IMR-90 (cell line): Measurements from ENCODE around the gene ZNF358. TPM values are rescaled to one million over a fixed set of nuclear protein-coding genes. Genes with fewer than 3 reads are reported as not detected.

Experiments used
- microRNA-seq, 2 experiments: library from miRNA; stranded (forward) in 1 of 2; unstranded in 1 of 2; fragments of 10-50 nt in 1 of 2; fragments of <30 nt in 1 of 2; gene quantifications in 1 of 2; microRNA quantifications in 1 of 2; one replicate each; pipeline versions ENCODE3 to v1.1.0; 2013 to 2020; ENCODE audit not compliant: insufficient read depth in 1 of 2, insufficient read length in 1 of 2, unreplicated experiment in 1 of 2
- polyA plus RNA-seq, 3 experiments: library from polyadenylated mRNA; depleted of rRNA; stranded (reverse); fragments of >200 nt; gene quantifications; 2 replicates each; pipeline ENCODE4 v1.2.3, GENCODE V29; 2012; ENCODE audit warnings: low replicate concordance in 1 of 3
- small RNA-seq, 5 experiments: library from RNA; depleted of rRNA; stranded (forward); fragments of <200 nt; gene quantifications; one replicate each; pipeline ENCODE3, GENCODE V24; 2012
- total RNA-seq: library from RNA; depleted of rRNA; stranded (reverse); fragments of >200 nt; gene quantifications from 2 replicates; pipeline ENCODE4 v1.2.3, GENCODE V29; 2012; rRNA removed

The ZNF358 gene
- total and polyA plus RNA-seq, 2 of the 4 experiments (the other 2 are of a cell fraction) = 5.4 to 30.7 TPM

Small RNAs within 50 kb of the gene (microRNA-seq; reads per million reads assigned to microRNA genes)
- not detected for gene AC008878.2 (ENCODE audit: insufficient read depth, insufficient read length)

Small RNAs within 50 kb of the gene (small RNA-seq; reads per million reads assigned to genes)
- 0 reads per million in 5 experiments for gene AC008878.2

Other genes starting within 250 kb of the ZNF358 start
- gene INSR, start 221.7 kb upstream of the ZNF358 start, total RNA-seq = 7.9 and 8.3 TPM in 2 replicates
- 2.7 and 2.8 TPM in 2 replicates for gene INSR, start 221.7 kb upstream of the ZNF358 start, polyA plus RNA-seq (2012; rRNA removed)
- gene ARHGEF18, start 167.2 kb upstream of the ZNF358 start, total RNA-seq = 12.4 and 14.2 TPM in 2 replicates
- 11.6 and 13.7 TPM in 2 replicates for gene ARHGEF18, start 167.2 kb upstream of the ZNF358 start, polyA plus RNA-seq (2012; rRNA removed)
- 0.72 and 1.1 TPM in 2 replicates for gene PEX11G, start 27.1 kb upstream of the ZNF358 start, total RNA-seq
- 1.7 and 1.9 TPM in 2 replicates for gene PEX11G, start 27.1 kb upstream of the ZNF358 start, polyA plus RNA-seq (2012; rRNA removed)
- 2.5 and 3.4 TPM in 2 replicates for gene MCOLN1, start 6.5 kb downstream of the ZNF358 start, total RNA-seq
- 19.6 and 24.3 TPM in 2 replicates for gene MCOLN1, start 6.5 kb downstream of the ZNF358 start, polyA plus RNA-seq (2012; rRNA removed)
- gene PNPLA6, start 19.6 kb downstream of the ZNF358 start, total RNA-seq = 17.9 and 20.0 TPM in 2 replicates
- 52.7 and 55.6 TPM in 2 replicates for gene PNPLA6, start 19.6 kb downstream of the ZNF358 start, polyA plus RNA-seq (2012; rRNA removed)
- gene CAMSAP3, start 79.8 kb downstream of the ZNF358 start, total RNA-seq = not detected in 2 replicates
- gene CAMSAP3, start 79.8 kb downstream of the ZNF358 start, polyA plus RNA-seq (2012; rRNA removed) = not detected in 2 replicates
- gene XAB2, start 113.4 kb downstream of the ZNF358 start, total RNA-seq = 28.1 and 29.9 TPM in 2 replicates
- 34.4 and 39.4 TPM in 2 replicates for gene XAB2, start 113.4 kb downstream of the ZNF358 start, polyA plus RNA-seq (2012; rRNA removed)
- gene PET100, start 113.7 kb downstream of the ZNF358 start, total RNA-seq = 1.4 and 5.3 TPM in 2 replicates
- 31.4 and 40.0 TPM in 2 replicates for gene PET100, start 113.7 kb downstream of the ZNF358 start, polyA plus RNA-seq (2012; rRNA removed)
- gene PCP2, start 117.6 kb downstream of the ZNF358 start, total RNA-seq = not detected in 2 replicates
- not detected in 2 replicates for gene PCP2, start 117.6 kb downstream of the ZNF358 start, polyA plus RNA-seq (2012; rRNA removed)
- 3.9 and 8.6 TPM in 2 replicates for gene STXBP2, start 121.0 kb downstream of the ZNF358 start, total RNA-seq
- 12.5 and 12.6 TPM in 2 replicates for gene STXBP2, start 121.0 kb downstream of the ZNF358 start, polyA plus RNA-seq (2012; rRNA removed)
- not detected in 2 replicates for gene RETN, start 152.9 kb downstream of the ZNF358 start, total RNA-seq
- not detected in 2 replicates for gene RETN, start 152.9 kb downstream of the ZNF358 start, polyA plus RNA-seq (2012; rRNA removed)
- not detected in 2 replicates for gene MCEMP1, start 161.0 kb downstream of the ZNF358 start, total RNA-seq
- 0.15 TPM in 1 of 2 replicates, not detected in the other for gene MCEMP1, start 161.0 kb downstream of the ZNF358 start, polyA plus RNA-seq (2012; rRNA removed)
- gene TRAPPC5, start 164.7 kb downstream of the ZNF358 start, total RNA-seq = 54.7 and 73.0 TPM in 2 replicates
- 109 and 185 TPM in 2 replicates for gene TRAPPC5, start 164.7 kb downstream of the ZNF358 start, polyA plus RNA-seq (2012; rRNA removed)
- not detected in 2 replicates for gene FCER2, start 186.0 kb downstream of the ZNF358 start, total RNA-seq
- gene FCER2, start 186.0 kb downstream of the ZNF358 start, polyA plus RNA-seq (2012; rRNA removed) = not detected in 2 replicates
- not detected in 2 replicates for gene CLEC4G, start 216.0 kb downstream of the ZNF358 start, total RNA-seq
- not detected in 2 replicates for gene CLEC4G, start 216.0 kb downstream of the ZNF358 start, polyA plus RNA-seq (2012; rRNA removed)
- gene CD209, start 231.4 kb downstream of the ZNF358 start, total RNA-seq = not detected in 2 replicates
- gene CD209, start 231.4 kb downstream of the ZNF358 start, polyA plus RNA-seq (2012; rRNA removed) = not detected in 2 replicates
- gene CLEC4M, start 247.1 kb downstream of the ZNF358 start, total RNA-seq = not detected in 2 replicates
- not detected in 2 replicates for gene CLEC4M, start 247.1 kb downstream of the ZNF358 start, polyA plus RNA-seq (2012; rRNA removed)